HT1080 (cell line): Measurements from ENCODE around the gene PPTC7. TPM values are rescaled to one million over a fixed set of nuclear protein-coding genes. Genes with fewer than 3 reads are reported as not detected.
"Not testable (repeated sequence)": the region's sequence is repeated elsewhere in the genome, so short reads cannot be mapped to it uniquely, and the experiment has no call there.

ENCODE experiments used
- DNase-seq: peaks from one replicate; pipeline ENCODE4 v3.0.0-alpha.2; 2015; ENCODE audit warnings: low read depth
- total RNA-seq: library from RNA; depleted of rRNA; stranded (reverse); fragments of >200 nt; shearing (Covaris generic); gene quantifications from 2 replicates; pipeline ENCODE4 v1.2.3, GENCODE V29; 2014

PPTC7 gene
- total RNA-seq, 1 experiment from 2014 or later, result 14.9 TPM

GRCh38 chr12:110562386-110562785 lies 20.7 kb downstream of the PPTC7 start:
- DNase-seq, result not testable (repeated sequence)

- no peak for DNase-seq
Observed at GRCh38 chr12:110561471-110562201, 21.5 kb downstream of the PPTC7 start.

DNA sequence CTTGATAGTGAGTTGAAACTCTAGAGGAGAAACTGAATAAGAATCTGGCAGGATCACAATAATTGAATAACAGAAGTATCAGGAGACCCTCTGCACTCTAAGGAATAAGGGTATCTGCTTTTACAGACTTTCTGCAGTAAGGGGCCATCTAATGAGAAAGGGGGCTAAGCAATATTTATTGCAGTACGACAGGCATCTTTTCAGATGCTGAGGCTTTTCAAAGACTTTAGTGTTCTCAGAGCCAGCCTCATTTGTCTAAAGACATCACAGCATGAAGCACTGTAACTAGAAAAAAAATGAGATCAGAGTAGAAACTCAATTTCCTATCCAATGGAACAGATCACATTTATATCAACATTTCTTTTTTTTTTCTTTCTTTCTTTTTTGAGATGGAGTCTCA lies 22.2 kb downstream of the PPTC7 start:
- no peak for DNase-seq

GRCh38 chr12:110560048-110560447 lies 23.1 kb downstream of the PPTC7 start:
- no peak for DNase-seq

DNA sequence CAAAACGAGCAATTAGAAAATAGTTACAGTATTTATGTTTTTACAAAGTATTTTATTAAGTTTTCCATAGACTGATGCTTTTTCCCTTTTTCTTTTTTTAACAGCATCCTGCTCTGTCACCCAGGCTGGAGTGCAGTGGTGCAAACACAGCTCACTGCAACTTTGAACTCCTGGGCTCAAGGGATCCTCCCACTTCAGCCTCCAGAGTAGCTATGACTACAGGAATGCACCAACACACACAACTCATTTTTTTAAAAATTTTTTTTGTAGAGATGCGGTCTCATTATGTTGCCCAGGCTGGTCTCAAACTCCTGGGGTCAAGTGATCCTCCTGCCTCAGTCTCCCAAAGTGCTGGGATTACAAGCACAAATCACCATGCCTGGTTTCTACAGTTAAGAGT lies 24.2 kb downstream of the PPTC7 start:
- not testable (repeated sequence) for DNase-seq

DNA sequence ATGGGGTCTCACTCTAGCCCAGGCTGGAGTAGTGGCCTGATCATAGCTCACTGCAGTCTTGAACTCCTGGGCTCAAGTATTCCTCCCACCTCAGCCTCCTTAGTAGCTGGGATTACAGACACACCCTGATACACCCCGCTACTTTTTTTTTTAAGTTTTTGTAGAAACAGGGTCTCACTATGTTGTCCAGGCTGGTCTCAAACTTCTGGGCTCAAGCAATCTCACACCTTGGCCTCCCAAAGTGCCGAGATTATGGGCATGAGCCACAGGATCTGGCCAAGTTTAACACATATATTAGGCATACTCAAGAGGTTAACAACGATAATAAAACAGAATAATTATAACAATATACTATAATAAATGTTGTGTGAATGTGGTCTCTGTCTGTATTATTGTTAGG lies 25.8 kb downstream of the PPTC7 start:
- no peak for DNase-seq

GRCh38 chr12:110556705-110557104 lies 26.4 kb downstream of the PPTC7 start:
- DNase-seq, result no peak

DNA sequence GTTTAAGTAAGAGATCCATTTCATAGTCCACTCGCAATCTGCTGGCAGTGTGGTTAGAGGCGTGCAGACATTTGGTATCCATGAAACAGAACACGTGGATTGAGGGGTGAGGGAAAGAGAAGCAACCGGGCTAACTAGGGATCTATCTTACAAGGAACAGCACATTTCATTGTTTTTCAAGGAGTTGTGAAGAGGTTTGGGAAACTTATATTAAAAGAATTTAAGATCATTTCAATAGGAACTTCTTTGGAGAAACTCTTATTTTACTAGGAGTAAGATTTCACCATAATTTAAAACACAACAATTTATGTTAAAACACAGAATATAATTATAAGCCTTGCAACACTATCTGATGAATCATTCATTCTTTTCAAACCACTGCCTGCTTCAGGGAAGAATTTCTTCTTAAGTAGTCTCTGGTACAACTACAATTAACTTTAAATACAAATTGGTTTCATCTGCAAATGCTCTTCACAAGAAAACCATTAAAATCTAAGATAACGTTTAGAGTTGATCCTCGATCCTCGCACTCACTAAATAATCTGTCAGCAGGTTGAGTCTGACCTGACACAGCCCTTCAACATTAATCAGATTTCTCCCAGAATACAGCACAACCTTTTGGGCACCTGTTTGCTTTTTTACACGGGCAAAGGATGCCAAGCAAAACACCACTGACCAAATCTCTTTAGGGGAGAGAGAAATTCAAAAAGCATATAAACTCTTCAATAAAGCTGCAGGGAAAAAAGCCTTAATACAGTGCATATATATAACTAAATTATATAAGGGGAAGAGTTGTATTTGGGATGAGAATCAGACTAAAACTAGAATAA lies 27.3 kb downstream of the PPTC7 start:
- DNase-seq, result peak; percentile 69

- DNase-seq, result no peak
Observed at GRCh38 chr12:110554184-110554583, 28.9 kb downstream of the PPTC7 start.

DNA sequence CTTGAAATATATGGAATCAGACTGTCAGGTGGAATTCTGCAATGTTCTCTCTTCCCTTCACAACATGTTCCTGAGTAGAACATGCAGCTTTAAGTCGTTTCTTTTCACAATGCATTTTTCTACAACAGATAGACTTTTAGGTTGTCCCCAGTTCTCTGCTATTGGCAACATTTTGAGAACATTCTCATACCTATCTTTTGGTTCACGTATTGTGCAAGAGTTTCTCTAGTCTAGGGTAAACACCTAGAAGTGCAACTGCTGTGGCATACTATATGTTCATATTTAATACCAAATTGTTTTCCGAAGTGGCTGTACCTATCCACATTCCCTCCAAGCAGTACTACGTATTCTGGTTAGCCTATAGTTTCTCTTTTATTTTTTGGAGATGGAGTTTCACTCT lies 32.1 kb downstream of the PPTC7 start:
- DNase-seq, result no peak

- no peak for DNase-seq
Observed at GRCh38 chr12:110549716-110550115, 33.4 kb downstream of the PPTC7 start.

- no peak for DNase-seq
Observed at GRCh38 chr12:110548678-110549077, 34.4 kb downstream of the PPTC7 start.

GRCh38 chr12:110547090-110547489 lies 36.0 kb downstream of the PPTC7 start:
- no peak for DNase-seq

DNA sequence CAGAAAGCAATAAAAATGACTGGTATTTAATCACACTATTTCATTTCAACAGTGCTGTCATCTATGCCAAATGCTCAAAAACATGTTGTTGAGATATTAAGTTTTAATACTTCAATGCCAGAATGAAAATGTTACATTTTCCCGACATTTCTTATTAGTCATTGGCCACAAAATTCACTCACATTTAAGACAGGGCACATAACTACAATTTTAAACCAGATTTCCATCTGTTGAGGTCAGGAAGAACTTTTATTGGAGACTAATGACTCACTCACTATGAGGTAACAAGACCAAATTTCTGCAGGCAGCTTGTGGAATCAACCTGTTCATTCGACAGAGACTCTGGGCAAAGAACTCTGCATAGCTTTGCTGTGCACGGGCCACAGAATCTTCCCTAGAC lies 36.8 kb downstream of the PPTC7 start:
- peak; percentile 90 for DNase-seq

DNA sequence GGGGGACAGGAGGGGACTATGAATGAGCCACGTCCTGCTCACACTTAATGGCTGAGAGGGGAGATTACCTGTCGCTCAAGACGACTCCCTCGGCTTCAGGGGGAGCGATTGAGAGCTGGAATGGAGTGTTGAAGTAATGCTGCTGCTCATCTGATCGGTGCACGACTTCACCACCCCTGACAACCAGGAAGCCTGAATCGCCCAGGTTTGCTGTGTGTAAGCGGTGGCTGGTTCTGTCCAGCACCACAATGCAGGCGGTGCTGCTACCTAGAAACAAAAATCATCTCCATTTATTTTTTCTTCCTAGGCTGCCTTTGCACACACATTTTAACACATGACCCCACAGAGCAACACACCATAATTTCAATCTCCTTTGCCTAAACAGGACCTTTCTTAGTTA lies 37.3 kb downstream of the PPTC7 start:
- DNase-seq, result peak; percentile 32

GRCh38 chr12:110545259-110545658 lies 37.9 kb downstream of the PPTC7 start:
- DNase-seq, result peak; percentile 88

DNA sequence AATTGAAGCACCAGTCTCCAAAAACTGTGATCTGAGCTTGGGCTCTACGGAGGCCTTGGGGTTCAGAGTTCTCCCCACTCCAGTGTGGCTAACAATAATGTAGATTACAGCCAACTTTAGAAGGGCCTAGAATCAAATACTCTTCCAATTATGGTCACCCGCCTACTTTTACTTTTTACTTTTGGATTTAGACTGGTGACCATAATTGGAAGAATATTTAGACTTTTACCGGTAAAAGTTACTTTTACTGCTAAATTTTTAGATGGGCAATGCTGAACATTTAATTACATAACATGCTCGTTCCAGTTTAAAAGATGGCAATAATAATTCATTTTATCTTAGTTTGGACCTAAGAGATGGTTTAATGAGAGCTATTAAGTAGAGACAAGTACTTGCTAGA lies 39.2 kb downstream of the PPTC7 start:
- DNase-seq, result no peak

DNA sequence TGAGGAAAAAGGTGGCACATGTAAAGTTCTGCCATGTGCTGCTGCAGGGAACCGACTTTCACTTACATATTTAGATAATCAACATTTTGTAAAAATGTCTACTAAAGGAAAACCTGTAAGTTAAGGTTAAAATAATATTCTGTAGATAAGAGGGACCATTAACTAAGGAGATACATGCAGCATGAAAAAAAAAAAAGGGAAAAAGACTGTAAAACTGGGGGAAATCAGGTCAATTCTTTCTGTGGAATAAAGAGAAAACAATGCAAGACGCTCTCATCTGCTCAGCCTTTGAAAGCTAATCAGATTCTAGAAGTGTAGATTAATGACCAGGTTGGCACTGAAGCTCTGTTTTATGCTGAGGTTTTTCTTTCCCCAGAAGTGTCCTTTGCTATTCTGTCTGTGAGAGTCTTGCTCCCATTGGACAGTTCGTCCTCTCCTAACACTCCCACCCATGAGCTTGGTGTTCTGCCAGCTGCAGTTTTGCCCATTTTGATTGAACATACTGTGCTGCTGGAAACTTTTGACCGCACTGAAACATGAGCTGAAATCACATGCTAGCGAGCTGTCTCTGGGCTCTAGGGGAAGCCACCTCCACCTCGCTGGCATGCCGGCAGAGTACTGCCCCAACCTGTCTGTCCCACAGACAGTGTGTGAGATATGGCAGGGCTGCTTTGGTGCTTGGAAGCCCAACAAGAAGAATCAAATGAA lies 39.7 kb downstream of the PPTC7 start:
- DNase-seq, result no peak

DNA sequence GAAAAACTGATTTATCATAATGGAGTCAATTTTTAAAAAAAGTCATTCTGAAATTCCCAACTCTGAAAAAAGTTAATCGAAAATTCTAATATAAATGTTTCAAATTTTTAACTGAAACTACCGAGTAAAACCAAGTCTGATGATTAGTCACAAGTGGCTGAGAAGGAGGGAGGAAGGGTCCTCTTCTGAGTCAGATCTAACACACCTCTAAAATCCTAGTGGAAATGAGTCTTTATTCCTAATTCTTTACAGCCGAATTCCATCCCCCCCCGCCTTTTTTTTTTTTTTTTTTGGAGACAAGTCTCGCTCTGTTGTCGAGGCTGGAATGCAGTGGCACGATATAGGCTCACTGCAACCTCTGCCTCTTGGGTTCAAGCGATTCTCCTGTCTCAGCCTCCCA lies 43.1 kb downstream of the PPTC7 start:
- peak; percentile 21 for DNase-seq

- no peak for DNase-seq
Observed at GRCh38 chr12:110538869-110539622, 44.1 kb downstream of the PPTC7 start.
